ENCODE results near the gene LMF1.

The LMF1 gene

DNA sequence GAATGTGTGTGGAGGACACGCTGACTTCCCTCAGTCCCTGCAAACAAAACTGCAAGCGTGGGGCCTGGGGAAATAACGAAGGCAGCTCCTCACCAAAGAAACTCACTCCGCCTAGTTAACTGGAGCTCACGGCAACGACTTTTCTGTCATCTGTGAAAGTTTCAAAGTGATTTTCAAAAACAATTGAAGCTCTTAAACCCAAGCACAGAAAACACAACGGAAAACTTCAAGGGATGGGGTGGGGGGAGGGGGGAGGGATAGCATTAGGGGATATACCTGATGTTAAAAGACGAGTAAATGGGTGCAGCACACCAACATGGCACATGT is 167.1 kb downstream of the LMF1 start:
- no peak overlapping the region for H3K4me3 ChIP-seq (ENCODE audit: low read length)
- TF ChIP-seq, protein P1, sequence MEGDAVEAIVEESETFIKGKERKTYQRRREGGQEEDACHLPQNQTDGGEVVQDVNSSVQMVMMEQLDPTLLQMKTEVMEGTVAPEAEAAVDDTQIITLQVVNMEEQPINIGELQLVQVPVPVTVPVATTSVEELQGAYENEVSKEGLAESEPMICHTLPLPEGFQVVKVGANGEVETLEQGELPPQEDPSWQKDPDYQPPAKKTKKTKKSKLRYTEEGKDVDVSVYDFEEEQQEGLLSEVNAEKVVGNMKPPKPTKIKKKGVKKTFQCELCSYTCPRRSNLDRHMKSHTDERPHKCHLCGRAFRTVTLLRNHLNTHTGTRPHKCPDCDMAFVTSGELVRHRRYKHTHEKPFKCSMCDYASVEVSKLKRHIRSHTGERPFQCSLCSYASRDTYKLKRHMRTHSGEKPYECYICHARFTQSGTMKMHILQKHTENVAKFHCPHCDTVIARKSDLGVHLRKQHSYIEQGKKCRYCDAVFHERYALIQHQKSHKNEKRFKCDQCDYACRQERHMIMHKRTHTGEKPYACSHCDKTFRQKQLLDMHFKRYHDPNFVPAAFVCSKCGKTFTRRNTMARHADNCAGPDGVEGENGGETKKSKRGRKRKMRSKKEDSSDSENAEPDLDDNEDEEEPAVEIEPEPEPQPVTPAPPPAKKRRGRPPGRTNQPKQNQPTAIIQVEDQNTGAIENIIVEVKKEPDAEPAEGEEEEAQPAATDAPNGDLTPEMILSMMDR (conservative IDR thresholded peaks at IDR 0.05; ENCODE audit: low read length) = no peak
- DNase-seq (ENCODE audit: low read depth) = no peak

Measured in AG10803 (cell line).